Kidney epithelial cell (primary cell): Measurements from ENCODE around the gene DCDC2C. TPM values are rescaled to one million over a fixed set of nuclear protein-coding genes. Genes with fewer than 3 reads are reported as not detected.

Experiments
- DNase-seq: peaks from one replicate; pipeline ENCODE4 v3.0.0-alpha.2; 2010; ENCODE audit warnings: low read depth
- H3K27me3 ChIP-seq: 2 replicates; pipeline ENCODE4 v1.6.0; 2011; ENCODE audit warnings: low read length; ENCODE audit not compliant: control insufficient read depth, insufficient read depth
- H3K36me3 ChIP-seq: 2 replicates; pipeline ENCODE4 v1.5.1; 2011; ENCODE audit warnings: low read length; ENCODE audit not compliant: control insufficient read depth, insufficient read depth
- H3K4me3 ChIP-seq: 2 replicates; pipeline ENCODE4 v1.5.1; 2011; ENCODE audit warnings: low read depth, mild to moderate bottlenecking, control low read depth, low read length
- total RNA-seq: library from RNA; depleted of rRNA; stranded (reverse); fragments of >200 nt; gene quantifications from 2 replicates; pipeline ENCODE4 v1.2.3, GENCODE V29; 2015
- TF ChIP-seq, protein P1 (sequence below): IDR thresholded peaks from 2 replicates; pipeline ENCODE4 v1.5.1; 2011; ENCODE audit warnings: mild to moderate bottlenecking, moderate library complexity, low read length, control low read depth, inconsistent platforms; ENCODE audit not compliant: insufficient read depth, poor library complexity, severe bottlenecking

Gene DCDC2C
- total RNA-seq, 1 donor from 2014 or later: not detected

DNA sequence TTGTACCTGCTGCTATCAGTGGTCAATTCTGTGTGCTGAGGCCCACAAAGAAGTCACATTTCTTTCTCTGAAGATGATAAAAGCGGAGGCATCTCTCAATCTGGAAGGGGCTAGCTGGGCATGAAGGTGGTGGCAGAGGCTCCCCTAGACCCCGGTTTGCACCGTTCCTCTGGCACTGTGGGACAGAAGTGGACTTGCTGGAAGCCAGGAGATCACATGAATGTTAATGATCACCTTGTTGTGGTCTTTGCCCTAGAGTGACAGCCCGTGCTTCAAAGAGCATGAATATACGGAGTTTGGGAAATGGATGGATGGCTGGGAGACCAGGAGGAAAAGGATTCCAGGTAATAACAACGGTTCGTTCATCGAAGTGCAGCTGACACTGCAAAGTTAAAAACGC, 25.2 kb upstream of the DCDC2C start:
- no peak overlapping the region for H3K4me3 ChIP-seq
- H3K36me3 ChIP-seq: no peaks in the 10 kb centered on the region
- no peak for DNase-seq
- no peaks in the 10 kb centered on the region for H3K27me3 ChIP-seq
- TF ChIP-seq, protein P1, sequence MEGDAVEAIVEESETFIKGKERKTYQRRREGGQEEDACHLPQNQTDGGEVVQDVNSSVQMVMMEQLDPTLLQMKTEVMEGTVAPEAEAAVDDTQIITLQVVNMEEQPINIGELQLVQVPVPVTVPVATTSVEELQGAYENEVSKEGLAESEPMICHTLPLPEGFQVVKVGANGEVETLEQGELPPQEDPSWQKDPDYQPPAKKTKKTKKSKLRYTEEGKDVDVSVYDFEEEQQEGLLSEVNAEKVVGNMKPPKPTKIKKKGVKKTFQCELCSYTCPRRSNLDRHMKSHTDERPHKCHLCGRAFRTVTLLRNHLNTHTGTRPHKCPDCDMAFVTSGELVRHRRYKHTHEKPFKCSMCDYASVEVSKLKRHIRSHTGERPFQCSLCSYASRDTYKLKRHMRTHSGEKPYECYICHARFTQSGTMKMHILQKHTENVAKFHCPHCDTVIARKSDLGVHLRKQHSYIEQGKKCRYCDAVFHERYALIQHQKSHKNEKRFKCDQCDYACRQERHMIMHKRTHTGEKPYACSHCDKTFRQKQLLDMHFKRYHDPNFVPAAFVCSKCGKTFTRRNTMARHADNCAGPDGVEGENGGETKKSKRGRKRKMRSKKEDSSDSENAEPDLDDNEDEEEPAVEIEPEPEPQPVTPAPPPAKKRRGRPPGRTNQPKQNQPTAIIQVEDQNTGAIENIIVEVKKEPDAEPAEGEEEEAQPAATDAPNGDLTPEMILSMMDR: no peak

DNA sequence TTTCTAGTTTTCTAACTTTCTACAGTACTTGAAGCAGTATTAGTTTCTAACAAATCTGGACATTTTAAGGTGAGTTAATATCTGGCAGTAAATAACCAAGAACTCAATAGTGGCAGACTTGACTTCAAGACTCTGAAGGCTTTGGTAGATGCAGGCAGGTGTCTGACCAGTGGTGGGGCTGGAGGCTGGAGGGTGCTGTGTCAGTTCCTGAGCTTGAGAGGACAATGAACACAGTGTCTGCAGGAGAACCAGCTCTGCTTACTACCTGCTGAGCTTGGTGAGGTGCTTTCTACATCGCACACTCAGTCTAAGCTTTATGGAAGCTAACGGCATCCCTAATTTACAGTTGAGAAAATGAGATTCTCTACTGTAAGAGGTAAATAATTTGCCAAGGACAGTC, 24.2 kb upstream of the DCDC2C start:
- DNase-seq: no peak
- no peaks in the 10 kb centered on the region for H3K36me3 ChIP-seq
- H3K4me3 ChIP-seq: no peak overlapping the region
- H3K27me3 ChIP-seq: no peaks in the 10 kb centered on the region
- TF ChIP-seq, protein P1: no peak

DNA sequence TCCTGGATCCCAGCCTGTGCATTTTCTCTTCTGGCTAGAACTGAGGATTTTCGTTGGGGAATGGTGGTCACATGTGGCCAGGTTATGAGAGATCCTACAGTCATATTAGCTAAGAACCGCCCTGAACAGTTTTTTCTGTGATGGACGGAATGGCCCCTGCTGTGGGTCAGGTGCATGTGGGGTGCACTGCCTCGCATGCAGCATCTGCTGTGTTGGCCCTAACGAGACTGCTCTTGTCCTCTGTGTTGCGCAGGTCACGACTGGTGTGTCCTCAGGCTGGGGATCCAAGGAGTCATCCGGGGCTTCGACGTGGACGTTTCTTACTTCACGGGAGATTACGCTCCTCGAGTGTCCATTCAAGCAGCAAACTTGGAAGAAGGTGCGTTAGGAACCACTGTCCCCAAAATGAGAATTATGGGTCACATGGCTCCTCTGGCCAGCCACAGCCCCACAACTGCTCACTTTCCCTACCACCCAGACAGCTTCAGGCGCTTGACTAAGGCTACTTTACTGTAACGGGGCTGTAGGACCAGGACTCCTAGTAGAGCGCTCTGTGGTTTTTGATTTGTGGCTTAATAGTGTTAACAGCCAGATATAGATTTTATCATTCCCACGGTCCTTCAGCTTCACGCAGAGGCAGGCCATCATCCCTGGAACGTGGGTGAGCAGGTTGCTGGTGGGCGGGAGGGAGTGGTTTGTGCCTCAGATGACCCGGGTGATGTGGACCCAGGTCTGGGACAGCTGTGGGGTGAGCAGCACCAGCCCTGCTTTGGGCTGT, 23.6 kb upstream of the DCDC2C start:
- no peak for DNase-seq
- TF ChIP-seq, protein P1: no peak
- Histone ChIP-seq H3K27me3 (no peaks in the 10 kb centered on the region), H3K4me3 (no peak overlapping the region), H3K36me3 (no peaks in the 10 kb centered on the region)

DNA sequence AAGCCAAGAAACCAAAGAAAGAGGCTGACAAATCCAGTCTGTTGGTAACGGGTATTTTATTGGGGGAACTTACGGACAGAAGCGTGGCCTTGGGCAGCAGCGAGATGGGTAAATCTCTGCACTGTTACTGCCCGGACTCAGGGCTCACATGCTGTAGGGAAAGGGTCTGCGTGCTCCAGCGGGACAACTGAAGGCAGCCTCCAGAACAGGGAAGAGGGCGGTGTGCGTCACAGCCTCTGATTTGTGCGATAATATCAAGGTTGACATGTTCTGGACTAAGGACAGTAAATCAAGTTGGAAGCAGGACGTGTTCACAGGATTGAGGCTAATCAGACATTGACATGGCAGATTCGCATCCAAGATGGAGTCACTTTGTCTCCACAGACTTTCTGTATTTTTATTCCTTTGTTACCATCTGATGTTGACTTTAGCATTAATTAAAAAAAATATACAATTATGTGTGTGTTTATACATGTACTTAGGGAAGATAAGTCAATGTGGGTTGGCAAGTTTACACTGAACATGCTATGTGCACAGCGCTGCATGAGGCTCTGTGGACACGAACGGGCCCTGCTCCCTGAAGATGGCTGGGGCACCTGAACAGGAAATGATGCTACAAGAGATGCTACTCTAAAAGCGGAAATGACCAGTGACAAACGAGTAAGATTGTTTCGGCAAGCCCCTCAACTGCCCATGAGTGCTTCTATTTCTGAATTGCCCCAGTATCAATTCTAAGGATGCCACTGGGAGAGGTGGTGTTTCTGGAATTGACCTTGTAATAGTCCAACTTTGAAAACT, 22.6 kb upstream of the DCDC2C start:
- Histone ChIP-seq H3K36me3 (no peaks in the 10 kb centered on the region), H3K27me3 (no peaks in the 10 kb centered on the region), H3K4me3 (no peak overlapping the region)
- no peak for DNase-seq
- TF ChIP-seq, protein P1: no peak

DNA sequence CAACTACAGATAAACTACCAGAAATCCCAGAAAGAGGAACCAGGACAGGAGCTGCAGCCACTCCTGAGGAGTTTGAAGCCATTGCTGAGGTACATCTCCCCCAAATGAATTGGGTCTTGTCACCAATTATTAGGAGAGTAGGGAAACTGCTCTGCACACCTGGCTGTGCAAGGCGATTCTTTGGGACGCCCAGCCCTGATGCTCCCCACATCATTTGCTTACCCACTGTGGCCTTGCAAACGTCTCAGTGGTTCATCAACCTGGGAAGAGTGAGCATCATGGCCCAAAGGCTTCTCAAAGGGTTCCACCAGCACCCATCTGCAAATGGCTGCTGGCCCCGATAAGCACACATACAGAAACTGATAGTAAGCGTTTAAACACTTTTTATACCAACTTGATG, 21.8 kb upstream of the DCDC2C start:
- no peaks in the 10 kb centered on the region for H3K36me3 ChIP-seq
- H3K27me3 ChIP-seq: no peaks in the 10 kb centered on the region
- DNase-seq: no peak
- TF ChIP-seq, protein P1: no peak
- H3K4me3 ChIP-seq: no peak overlapping the region

DNA sequence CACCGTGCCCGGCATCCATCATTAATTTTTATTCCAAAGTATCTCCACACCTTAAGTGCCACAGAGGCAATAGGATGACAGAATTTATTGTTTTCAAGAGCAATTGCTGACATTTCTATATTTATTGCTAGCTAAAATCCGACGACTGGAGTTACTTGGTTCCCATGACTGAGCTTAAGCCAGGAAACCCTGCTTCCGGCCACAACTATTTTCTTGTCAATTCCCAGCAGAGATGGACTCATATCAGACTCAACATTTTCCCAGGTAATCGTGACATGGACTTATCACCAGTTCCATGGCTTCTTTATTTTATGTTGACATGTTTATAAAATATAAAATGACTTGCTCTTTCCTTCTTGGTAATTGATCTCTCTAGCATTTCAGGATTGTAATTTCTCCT, 20.6 kb upstream of the DCDC2C start:
- TF ChIP-seq, protein P1: no peak

More for the DNA sequence above, 20.6 kb upstream of the DCDC2C start:
- Histone ChIP-seq H3K4me3 (no peak overlapping the region), H3K27me3 (no peaks in the 10 kb centered on the region), H3K36me3 (no peaks in the 10 kb centered on the region)
- DNase-seq: no peak
